ENCODE data around the gene ETFDH. TPM values are rescaled to one million over a fixed set of nuclear protein-coding genes. Genes with fewer than 3 reads are reported as not detected.
A peak's percentile ranks its signal among the peaks of the same experiment; 100 is the strongest.

ETFDH gene
- total and polyA plus RNA-seq, 10 of the 15 experiments (the other 5 are each of a cell fraction or from before 2014, with no cell fraction given) = 10.9 to 30.4 (median 20.6) TPM

GRCh38 chr4:158670975-158671664 is 976 bp upstream of the ETFDH start (continued):
- TF ChIP-seq ZBTB4 (CRISPR knock-in tag; IDR thresholded peaks at IDR 0.05) (no peak), HDAC6 (IDR thresholded peaks at IDR 0.05; ENCODE audit: unreplicated experiment) (no peak), ZZZ3 (IDR thresholded peaks at IDR 0.05; ENCODE audit: control insufficient read depth, insufficient read length, low read depth) (no peak), TCF3 (IDR thresholded peaks at IDR 0.05; ENCODE audit: borderline replicate concordance, insufficient read depth, low read depth, low read length) (0 out of 2 replicates have a peak, but pooled peaks have one; percentile 7), HCFC1 (IDR thresholded peaks at IDR 0.05; ENCODE audit: low read length) (no peak), CUX1 (IDR thresholded peaks at IDR 0.05; ENCODE audit: insufficient replicate concordance, low read depth, low read length) (no peak), MTA2 (IDR thresholded peaks at IDR 0.05; ENCODE audit: low read depth) (0 out of 2 replicates have a peak, but pooled peaks have one; percentile 21), BRCA1 (IDR thresholded peaks at IDR 0.05; ENCODE audit: low read depth, low read length) (no peak), TBL1XR1 (IDR thresholded peaks at IDR 0.05; ENCODE audit: low read depth, low read length) (0 out of 2 replicates have a peak, but pooled peaks have one; percentile 39), ZNF592 (IDR thresholded peaks at IDR 0.05) (no peak), RAD21 (IDR thresholded peaks at IDR 0.05; ENCODE audit: insufficient read depth, low read depth, low read length) (no peak), SMARCA5 (IDR thresholded peaks at IDR 0.05) (no peak; the same call in 1 of the 2 replicates), MTA3 (IDR thresholded peaks at IDR 0.05; ENCODE audit: borderline replicate concordance, low read length) (no peak; the same call in 1 of the 2 replicates), CEBPB (IDR thresholded peaks at IDR 0.05; ENCODE audit: borderline replicate concordance in 1 of 2, low read depth in 2 of 2, low read length in 2 of 2) (no peak)

Data from GM12878 (cell line).